Peyer's patch (tissue), 4 donors: Measurements from ENCODE around the gene SUB1. TPM values are rescaled to one million over a fixed set of nuclear protein-coding genes. Genes with fewer than 3 reads are reported as not detected.

Source experiments
- DNase-seq, 3 donors: peaks; one replicate each; pipeline ENCODE4 v3.0.0-alpha.2; 2017 to 2019
- H3K27ac ChIP-seq, 4 donors: fragments of 200-600 bp; sonication (generic); one replicate each; pipeline ENCODE4 v1.5.1; 2016 to 2019
- H3K27me3 ChIP-seq, 2 donors: fragments of 200-600 bp; sonication (generic); one replicate each; pipeline ENCODE4 v1.5.1; 2019
- H3K36me3 ChIP-seq, 3 donors: fragments of 200-600 bp; sonication (generic); one replicate each; pipeline ENCODE4 v1.5.1; 2016 to 2019
- H3K4me1 ChIP-seq, 4 donors: fragments of 200-600 bp; sonication (generic); one replicate each; pipeline ENCODE4 v1.5.1; 2016 to 2019
- H3K4me3 ChIP-seq, 4 donors: fragments of 200-600 bp; sonication (generic); 1 replicate in 3 of 4; 2 replicates in 1 of 4; pipeline ENCODE4 v1.5.1; 2016 to 2019; ENCODE audit warnings: mild to moderate bottlenecking in 1 of 4
- H3K9me3 ChIP-seq, 4 donors: fragments of 200-600 bp; sonication (generic); one replicate each; pipeline ENCODE4 v1.5.1; 2016 to 2019; ENCODE audit warnings: mild to moderate bottlenecking in 1 of 4
- POLR2A ChIP-seq, 2 donors: fragments of 450-650 bp; IDR thresholded peaks; one replicate each; pipeline ENCODE4 v1.5.1; 2017; ENCODE audit warnings: antibody characterized with exemption in 2 of 2, mild to moderate bottlenecking in 2 of 2, moderate library complexity in 2 of 2
- total RNA-seq, 4 donors: library from RNA; depleted of rRNA; stranded (reverse); fragments of >200 nt; gene quantifications; one replicate each; pipeline ENCODE4 v1.1.0, GENCODE V29; 2016
- TF ChIP-seq, protein P1 (sequence below), 6 experiments: fragments of 450-650 bp in 4 of 6; fragments of 200-600 bp in 2 of 6; sonication (generic) in 1 of 6; IDR thresholded peaks; one replicate each; pipeline ENCODE4 v1.5.1; 2017 to 2019; ENCODE audit warnings: antibody characterized with exemption in 6 of 6, mild to moderate bottlenecking in 3 of 6, moderate library complexity in 1 of 6

The SUB1 gene
- total RNA-seq, 4 donors from 2014 or later = 64.2 to 155 (median 98.2) TPM

DNA sequence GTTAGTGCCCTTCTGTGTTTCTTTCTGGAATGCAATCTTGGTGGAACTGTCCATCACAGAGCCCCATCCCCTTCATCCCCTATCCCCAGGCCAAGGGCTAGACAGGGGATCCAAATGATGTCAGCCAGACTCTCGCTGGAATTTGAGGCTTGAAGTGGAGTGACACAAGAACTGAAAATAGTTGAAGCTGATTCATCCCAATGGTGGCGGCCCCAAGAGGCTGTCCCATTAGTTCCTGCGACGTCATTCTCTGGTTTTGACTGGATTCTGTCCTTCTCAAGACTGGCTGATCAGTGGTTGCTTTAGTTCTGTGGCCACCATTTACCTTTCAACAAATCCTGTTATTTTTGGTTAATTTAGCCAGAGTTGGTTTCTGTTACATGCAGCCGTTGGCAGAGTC lies 59.9 kb downstream of the SUB1 start:
- DNase-seq = no peak
- no peak for TF ChIP-seq POLR2A (IDR thresholded peaks at IDR 0.05)
- TF ChIP-seq, protein P1, sequence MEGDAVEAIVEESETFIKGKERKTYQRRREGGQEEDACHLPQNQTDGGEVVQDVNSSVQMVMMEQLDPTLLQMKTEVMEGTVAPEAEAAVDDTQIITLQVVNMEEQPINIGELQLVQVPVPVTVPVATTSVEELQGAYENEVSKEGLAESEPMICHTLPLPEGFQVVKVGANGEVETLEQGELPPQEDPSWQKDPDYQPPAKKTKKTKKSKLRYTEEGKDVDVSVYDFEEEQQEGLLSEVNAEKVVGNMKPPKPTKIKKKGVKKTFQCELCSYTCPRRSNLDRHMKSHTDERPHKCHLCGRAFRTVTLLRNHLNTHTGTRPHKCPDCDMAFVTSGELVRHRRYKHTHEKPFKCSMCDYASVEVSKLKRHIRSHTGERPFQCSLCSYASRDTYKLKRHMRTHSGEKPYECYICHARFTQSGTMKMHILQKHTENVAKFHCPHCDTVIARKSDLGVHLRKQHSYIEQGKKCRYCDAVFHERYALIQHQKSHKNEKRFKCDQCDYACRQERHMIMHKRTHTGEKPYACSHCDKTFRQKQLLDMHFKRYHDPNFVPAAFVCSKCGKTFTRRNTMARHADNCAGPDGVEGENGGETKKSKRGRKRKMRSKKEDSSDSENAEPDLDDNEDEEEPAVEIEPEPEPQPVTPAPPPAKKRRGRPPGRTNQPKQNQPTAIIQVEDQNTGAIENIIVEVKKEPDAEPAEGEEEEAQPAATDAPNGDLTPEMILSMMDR (IDR thresholded peaks at IDR 0.05) = no peak
- no peaks in the 10 kb centered on the region for H3K27me3 ChIP-seq
- no peak overlapping the region for H3K4me3 ChIP-seq
- no peaks in the 10 kb centered on the region for H3K36me3 ChIP-seq
- no peaks in the 10 kb centered on the region for H3K4me1 ChIP-seq
- no peaks in the 10 kb centered on the region for H3K9me3 ChIP-seq
- no peak overlapping the region for H3K27ac ChIP-seq

DNA sequence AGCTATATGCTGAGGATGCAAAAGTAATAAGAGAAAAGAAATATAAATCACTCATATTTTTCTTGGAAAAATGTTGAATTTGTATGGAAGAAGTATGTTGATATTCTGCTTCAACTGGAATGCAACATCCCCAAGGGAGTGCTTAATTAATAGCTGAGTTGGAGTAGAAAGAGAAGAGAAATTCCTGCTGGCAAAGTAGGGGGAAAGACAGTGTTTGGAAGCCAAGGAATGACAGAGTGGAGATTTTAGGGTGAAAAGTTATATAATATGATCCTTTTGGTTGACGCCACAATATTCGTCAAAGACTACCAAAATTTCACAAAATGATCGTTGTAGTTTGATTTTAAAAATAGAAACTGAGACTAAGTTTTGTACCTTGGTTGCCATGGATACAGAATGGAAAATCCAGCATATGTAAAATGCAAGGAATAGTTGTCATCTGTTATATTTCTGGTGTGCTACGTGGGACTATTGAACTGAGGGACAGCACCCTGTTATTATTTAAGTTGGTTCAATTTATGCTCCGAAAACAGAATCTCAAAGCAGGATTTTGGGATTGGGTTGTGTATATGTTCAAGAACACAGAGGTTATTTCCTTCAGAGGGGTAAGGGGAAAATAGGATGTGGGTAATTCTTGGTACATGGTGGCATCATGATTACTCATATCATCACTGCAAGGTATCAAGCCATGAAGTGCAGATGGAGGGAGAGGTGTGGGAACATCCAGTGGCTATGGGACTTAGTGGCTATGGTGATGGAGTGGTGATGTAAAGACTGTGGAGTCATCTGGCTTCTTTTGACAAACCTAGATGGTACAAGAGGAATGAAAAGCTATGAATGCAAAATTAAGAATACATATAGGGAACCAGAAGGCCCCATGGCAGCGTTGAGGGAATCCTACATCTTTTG lies 61.0 kb downstream of the SUB1 start:
- no peak for DNase-seq
- H3K36me3 ChIP-seq = no peaks in the 10 kb centered on the region
- no peaks in the 10 kb centered on the region for H3K27me3 ChIP-seq
- H3K4me3 ChIP-seq = no peak overlapping the region
- no peak for TF ChIP-seq POLR2A (IDR thresholded peaks at IDR 0.05)
- TF ChIP-seq, protein P1 (IDR thresholded peaks at IDR 0.05) = no peak
- no peaks in the 10 kb centered on the region for H3K4me1 ChIP-seq
- no peak overlapping the region for H3K27ac ChIP-seq
- H3K9me3 ChIP-seq = no peaks in the 10 kb centered on the region

DNA sequence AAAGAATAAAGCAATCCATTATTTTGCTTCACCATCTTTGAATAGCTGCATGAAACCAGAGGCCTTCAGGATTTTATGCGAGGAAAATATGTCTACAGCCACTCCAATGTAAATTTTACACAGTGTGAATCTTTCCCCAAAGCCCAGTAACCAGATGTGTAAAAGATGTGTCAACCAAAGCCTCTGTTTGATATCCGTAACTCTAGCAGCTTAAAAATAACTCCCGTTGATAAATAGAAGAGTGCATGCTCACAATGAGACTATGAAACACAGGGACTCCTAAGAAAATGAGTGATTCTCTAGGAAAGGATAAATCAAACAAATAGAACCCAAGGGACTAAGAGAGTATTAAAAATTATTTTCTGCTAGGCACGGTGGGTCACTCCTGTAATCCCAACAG lies 65.7 kb downstream of the SUB1 start:
- no peak for DNase-seq
- no peak overlapping the region for H3K4me3 ChIP-seq
- TF ChIP-seq, protein P1 (IDR thresholded peaks at IDR 0.05) = no peak
- TF ChIP-seq POLR2A (IDR thresholded peaks at IDR 0.05) = no peak
- no peaks in the 10 kb centered on the region for H3K27me3 ChIP-seq
- no peaks in the 10 kb centered on the region for H3K4me1 ChIP-seq
- H3K36me3 ChIP-seq = no peaks in the 10 kb centered on the region
- no peaks in the 10 kb centered on the region for H3K9me3 ChIP-seq
- H3K27ac ChIP-seq = no peak overlapping the region

DNA sequence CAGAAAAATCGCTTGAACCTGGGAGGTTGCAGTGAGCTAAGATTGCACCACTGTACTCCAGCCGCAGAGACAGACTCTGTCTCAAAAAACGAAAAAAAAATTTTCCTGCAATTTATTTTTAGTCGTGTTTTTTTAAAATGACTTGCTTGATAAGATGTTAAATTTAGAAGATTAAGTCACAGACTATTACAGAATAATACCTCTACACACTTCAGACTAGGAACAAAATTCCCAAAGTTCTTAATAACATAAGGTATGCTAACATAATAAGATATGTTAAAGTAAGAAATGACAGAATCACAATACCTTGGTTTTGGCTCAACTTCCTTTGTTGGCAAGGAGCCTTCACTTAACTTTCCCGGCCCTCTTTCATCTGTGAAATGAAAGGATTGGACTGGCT lies 66.3 kb downstream of the SUB1 start:
- no peaks in the 10 kb centered on the region for H3K9me3 ChIP-seq
- no peak overlapping the region for H3K27ac ChIP-seq
- H3K4me1 ChIP-seq = no peaks in the 10 kb centered on the region
- no peaks in the 10 kb centered on the region for H3K36me3 ChIP-seq
- no peak overlapping the region for H3K4me3 ChIP-seq
- DNase-seq = no peak
- TF ChIP-seq, protein P1 (IDR thresholded peaks at IDR 0.05) = no peak
- no peak for TF ChIP-seq POLR2A (IDR thresholded peaks at IDR 0.05)
- no peaks in the 10 kb centered on the region for H3K27me3 ChIP-seq

Other genes with a start within 250 kb of the SUB1 start
- gene ZFR, start 140.8 kb upstream of the SUB1 start, total RNA-seq = 10 to 100 TPM; 33.5 to 66.8 (median 50.9) TPM
- gene NPR3, start 125.8 kb downstream of the SUB1 start, total RNA-seq = 1 to 10 TPM in 2 of 4 donors, under 1 TPM in 1, not detected in 1; 0.47 to 1.7 (median 1.2) TPM